ENCODE measurements around the gene ATG16L1.

GRCh38 chr2:233319256-233319655, 67.8 kb downstream of the ATG16L1 start:
- no peak for TF ChIP-seq POLR2A (IDR thresholded peaks at IDR 0.05)
- TF ChIP-seq, protein P1, sequence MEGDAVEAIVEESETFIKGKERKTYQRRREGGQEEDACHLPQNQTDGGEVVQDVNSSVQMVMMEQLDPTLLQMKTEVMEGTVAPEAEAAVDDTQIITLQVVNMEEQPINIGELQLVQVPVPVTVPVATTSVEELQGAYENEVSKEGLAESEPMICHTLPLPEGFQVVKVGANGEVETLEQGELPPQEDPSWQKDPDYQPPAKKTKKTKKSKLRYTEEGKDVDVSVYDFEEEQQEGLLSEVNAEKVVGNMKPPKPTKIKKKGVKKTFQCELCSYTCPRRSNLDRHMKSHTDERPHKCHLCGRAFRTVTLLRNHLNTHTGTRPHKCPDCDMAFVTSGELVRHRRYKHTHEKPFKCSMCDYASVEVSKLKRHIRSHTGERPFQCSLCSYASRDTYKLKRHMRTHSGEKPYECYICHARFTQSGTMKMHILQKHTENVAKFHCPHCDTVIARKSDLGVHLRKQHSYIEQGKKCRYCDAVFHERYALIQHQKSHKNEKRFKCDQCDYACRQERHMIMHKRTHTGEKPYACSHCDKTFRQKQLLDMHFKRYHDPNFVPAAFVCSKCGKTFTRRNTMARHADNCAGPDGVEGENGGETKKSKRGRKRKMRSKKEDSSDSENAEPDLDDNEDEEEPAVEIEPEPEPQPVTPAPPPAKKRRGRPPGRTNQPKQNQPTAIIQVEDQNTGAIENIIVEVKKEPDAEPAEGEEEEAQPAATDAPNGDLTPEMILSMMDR (IDR thresholded peaks at IDR 0.05) = no peak
